ENCODE results near the gene TCF7L2. TPM values are rescaled to one million over a fixed set of nuclear protein-coding genes. Genes with fewer than 3 reads are reported as not detected.

Gene TCF7L2
- total RNA-seq, 1 donor from 2014 or later, result 44.4 TPM

GRCh38 chr10:113151190-113151666, 201.2 kb downstream of the TCF7L2 start:
- no peak for TF ChIP-seq POLR2AphosphoS5 (IDR thresholded peaks at IDR 0.05; ENCODE audit: insufficient read depth in 1 of 2, low read depth in 1 of 2)
- no peak for TF ChIP-seq POLR2A (IDR thresholded peaks at IDR 0.05)
- no peak for TF ChIP-seq CTCF (IDR thresholded peaks at IDR 0.05)
- H3K36me3 ChIP-seq, result peaks cover 0 to 75% of the 10 kb centered on the region in 2 donors
- DNase-seq (ENCODE audit: extremely low spot score in 2 of 2), result no peak

GRCh38 chr10:113153493-113154102, 203.6 kb downstream of the TCF7L2 start:
- H3K9me3 ChIP-seq, result no peaks in the 10 kb centered on the region

More at GRCh38 chr10:113151190-113151666, 201.2 kb downstream of the TCF7L2 start:
- no peak overlapping the region for H3K27ac ChIP-seq
- H3K4me3 ChIP-seq, result no peak overlapping the region
- intact Hi-C loops (cut with DNase I), result no loop called here
- H3K4me1 ChIP-seq, result no peaks in the 10 kb centered on the region
- H3K27me3 ChIP-seq, result no peaks in the 10 kb centered on the region
- no peaks in the 10 kb centered on the region for H3K9me3 ChIP-seq

GRCh38 chr10:113157441-113157840, 207.4 kb downstream of the TCF7L2 start:
- no peaks in the 10 kb centered on the region for H3K4me1 ChIP-seq
- no peaks in the 10 kb centered on the region for H3K27me3 ChIP-seq
- no peak overlapping the region for H3K4me3 ChIP-seq
- no peak for DNase-seq (ENCODE audit: extremely low spot score in 2 of 2)
- H3K27ac ChIP-seq, result no peak overlapping the region
- peaks cover 0 to 65% of the 10 kb centered on the region in 2 donors for H3K36me3 ChIP-seq
- TF ChIP-seq POLR2A (IDR thresholded peaks at IDR 0.05), result no peak
- no peak for TF ChIP-seq CTCF (IDR thresholded peaks at IDR 0.05)
- TF ChIP-seq POLR2AphosphoS5 (IDR thresholded peaks at IDR 0.05; ENCODE audit: insufficient read depth in 1 of 2, low read depth in 1 of 2), result no peak
- intact Hi-C loops (cut with DNase I), result no loop called here
- no peaks in the 10 kb centered on the region for H3K9me3 ChIP-seq

More at GRCh38 chr10:113153493-113154102, 203.6 kb downstream of the TCF7L2 start:
- intact Hi-C loops (cut with DNase I), result no loop called here
- Histone ChIP-seq H3K4me3 (no peak overlapping the region), H3K27ac (no peak overlapping the region), H3K4me1 (no peaks in the 10 kb centered on the region), H3K27me3 (no peaks in the 10 kb centered on the region), H3K36me3 (peaks cover 0 to 71% of the 10 kb centered on the region in 2 donors)
- DNase-seq (ENCODE audit: extremely low spot score in 2 of 2), result no peak
- TF ChIP-seq POLR2A (IDR thresholded peaks at IDR 0.05), result no peak
- TF ChIP-seq CTCF (IDR thresholded peaks at IDR 0.05), result no peak
- no peak for TF ChIP-seq POLR2AphosphoS5 (IDR thresholded peaks at IDR 0.05; ENCODE audit: insufficient read depth in 1 of 2, low read depth in 1 of 2)

- no peak for DNase-seq (ENCODE audit: extremely low spot score in 2 of 2)
- Histone ChIP-seq H3K27ac (no peak overlapping the region), H3K9me3 (no peaks in the 10 kb centered on the region), H3K4me1 (no peaks in the 10 kb centered on the region), H3K27me3 (no peaks in the 10 kb centered on the region), H3K36me3 (peaks cover 0 to 58% of the 10 kb centered on the region in 2 donors), H3K4me3 (no peak overlapping the region)
- intact Hi-C loops (cut with DNase I), result no loop called here
- no peak for TF ChIP-seq POLR2AphosphoS5 (IDR thresholded peaks at IDR 0.05; ENCODE audit: insufficient read depth in 1 of 2, low read depth in 1 of 2)
- TF ChIP-seq CTCF (IDR thresholded peaks at IDR 0.05), result no peak
Observed at GRCh38 chr10:113158183-113158582, 208.1 kb downstream of the TCF7L2 start.

GRCh38 chr10:113159563-113159962, 209.5 kb downstream of the TCF7L2 start:
- intact Hi-C loops (cut with DNase I), result no loop called here
- Histone ChIP-seq H3K9me3 (no peaks in the 10 kb centered on the region), H3K4me3 (no peak overlapping the region), H3K4me1 (no peaks in the 10 kb centered on the region), H3K27me3 (no peaks in the 10 kb centered on the region), H3K36me3 (peaks cover 0 to 44% of the 10 kb centered on the region in 2 donors), H3K27ac (no peak overlapping the region)
- TF ChIP-seq CTCF (IDR thresholded peaks at IDR 0.05) (no peak), POLR2AphosphoS5 (IDR thresholded peaks at IDR 0.05; ENCODE audit: insufficient read depth in 1 of 2, low read depth in 1 of 2) (no peak), POLR2A (IDR thresholded peaks at IDR 0.05) (no peak)
- DNase-seq (ENCODE audit: extremely low spot score in 2 of 2), result no peak
